Measurements from ENCODE around the gene IFI27L2.

- TF ChIP-seq FOXM1 (IDR thresholded peaks at IDR 0.05; ENCODE audit: low read depth) (no peak), CTCF (IDR thresholded peaks at IDR 0.05) (no peak), MAX (IDR thresholded peaks at IDR 0.05; ENCODE audit: low read depth) (no peak), EZH2phosphoT487 (IDR thresholded peaks at IDR 0.05; ENCODE audit: borderline replicate concordance, low read depth) (no peak), SIN3A (IDR thresholded peaks at IDR 0.05; ENCODE audit: borderline replicate concordance, low read depth, low read length) (no peak), MEF2A (IDR thresholded peaks at IDR 0.05; ENCODE audit: borderline replicate concordance, low read depth) (no peak)
These were observed 13.4 kb upstream of the IFI27L2 start for GRCh38 chr14:94142836-94143235.
